SK-N-SH treated with all-trans-retinoic acid at 6 μM for 48 hours (cell line): ENCODE measurements around the gene IL17RA.

Experiments used
- ARNTL ChIP-seq: fragments of 450-650 bp; formaldehyde crosslinking; IDR thresholded peaks from 2 replicates; pipeline ENCODE4 v1.5.0; 2020; ENCODE audit warnings: low read depth, mild to moderate bottlenecking, moderate library complexity, borderline replicate concordance
- BACH2 ChIP-seq: fragments of 250-450 bp; sonication (Bioruptor Pico); IDR thresholded peaks from 2 replicates; pipeline ENCODE4 v1.9.0; 2021; ENCODE audit warnings: mild to moderate bottlenecking, borderline replicate concordance
- CSDC2 ChIP-seq: fragments of 250-450 bp; sonication (Bioruptor Pico); IDR thresholded peaks from 2 replicates; pipeline ENCODE4 v1.5.0; 2020; ENCODE audit warnings: mild to moderate bottlenecking, moderate library complexity
- CSRNP3 ChIP-seq: fragments of 250-450 bp; sonication (Bioruptor Pico); IDR thresholded peaks from 2 replicates; pipeline ENCODE4 v1.5.1; 2021; ENCODE audit warnings: mild to moderate bottlenecking, moderate library complexity
- OSR1 ChIP-seq: fragments of 250-450 bp; sonication (Bioruptor Pico); IDR thresholded peaks from 2 replicates; pipeline ENCODE4 v1.8.0; 2022; ENCODE audit warnings: moderate library complexity, mild to moderate bottlenecking, inconsistent platforms
- POU6F1 ChIP-seq: fragments of 250-450 bp; sonication (Bioruptor Pico); IDR thresholded peaks from 2 replicates; pipeline ENCODE4 v1.8.0; 2021; ENCODE audit warnings: low read depth, mild to moderate bottlenecking, moderate library complexity, borderline replicate concordance
- PPARA ChIP-seq: fragments of 250-450 bp; sonication (Bioruptor Pico); IDR thresholded peaks from 2 replicates; pipeline ENCODE4 v1.5.0; 2020; ENCODE audit warnings: mild to moderate bottlenecking, borderline replicate concordance
- RARB ChIP-seq: fragments of 250-450 bp; sonication (Bioruptor Pico); IDR thresholded peaks from 2 replicates; pipeline ENCODE4 v1.8.0; 2021; ENCODE audit warnings: mild to moderate bottlenecking, moderate library complexity
- SNAI2 ChIP-seq: fragments of 250-450 bp; sonication (Bioruptor Pico); IDR thresholded peaks from 2 replicates; pipeline ENCODE4 v1.5.0; 2020; ENCODE audit warnings: mild to moderate bottlenecking, moderate library complexity
- TOX ChIP-seq: fragments of 250-450 bp; sonication (Bioruptor Pico); IDR thresholded peaks from 2 replicates; pipeline ENCODE4 v1.8.0; 2021; ENCODE audit warnings: mild to moderate bottlenecking, moderate library complexity, borderline replicate concordance
- TSHZ2 ChIP-seq: fragments of 250-450 bp; sonication (Bioruptor Pico); IDR thresholded peaks from 2 replicates; pipeline ENCODE4 v1.5.0; 2020; ENCODE audit warnings: mild to moderate bottlenecking, moderate library complexity
- ZFP3 ChIP-seq: fragments of 250-450 bp; sonication (Bioruptor Pico); IDR thresholded peaks from 2 replicates; pipeline ENCODE4 v1.5.0; 2020; ENCODE audit warnings: mild to moderate bottlenecking, moderate library complexity
- ZNF565 ChIP-seq: fragments of 450-650 bp; formaldehyde crosslinking; conservative IDR thresholded peaks from 2 replicates; pipeline ENCODE4 v1.5.0; 2020; ENCODE audit warnings: low read depth, mild to moderate bottlenecking, moderate library complexity
- TF ChIP-seq, protein P1 (sequence below): fragments of 250-450 bp; sonication (Bioruptor Pico); IDR thresholded peaks from 2 replicates; pipeline ENCODE4 v1.8.0; 2020; ENCODE audit warnings: mild to moderate bottlenecking, moderate library complexity, borderline replicate concordance

GRCh38 chr22:17086788-17087497 is 2.1 kb downstream of the IL17RA start:
- TF ChIP-seq POU6F1 (CRISPR knock-in tag) (no peak), CSDC2 (CRISPR knock-in tag) (no peak), CSRNP3 (no peak), SNAI2 (CRISPR knock-in tag) (no peak), ZFP3 (CRISPR knock-in tag) (no peak), TOX (CRISPR knock-in tag) (no peak), RARB (CRISPR knock-in tag) (no peak), ZNF565 (no peak), BACH2 (CRISPR knock-in tag) (no peak), ARNTL (CRISPR knock-in tag) (no peak), OSR1 (CRISPR knock-in tag) (no peak), PPARA (CRISPR knock-in tag) (no peak), TSHZ2 (CRISPR knock-in tag) (no peak)
- TF ChIP-seq, protein P1, sequence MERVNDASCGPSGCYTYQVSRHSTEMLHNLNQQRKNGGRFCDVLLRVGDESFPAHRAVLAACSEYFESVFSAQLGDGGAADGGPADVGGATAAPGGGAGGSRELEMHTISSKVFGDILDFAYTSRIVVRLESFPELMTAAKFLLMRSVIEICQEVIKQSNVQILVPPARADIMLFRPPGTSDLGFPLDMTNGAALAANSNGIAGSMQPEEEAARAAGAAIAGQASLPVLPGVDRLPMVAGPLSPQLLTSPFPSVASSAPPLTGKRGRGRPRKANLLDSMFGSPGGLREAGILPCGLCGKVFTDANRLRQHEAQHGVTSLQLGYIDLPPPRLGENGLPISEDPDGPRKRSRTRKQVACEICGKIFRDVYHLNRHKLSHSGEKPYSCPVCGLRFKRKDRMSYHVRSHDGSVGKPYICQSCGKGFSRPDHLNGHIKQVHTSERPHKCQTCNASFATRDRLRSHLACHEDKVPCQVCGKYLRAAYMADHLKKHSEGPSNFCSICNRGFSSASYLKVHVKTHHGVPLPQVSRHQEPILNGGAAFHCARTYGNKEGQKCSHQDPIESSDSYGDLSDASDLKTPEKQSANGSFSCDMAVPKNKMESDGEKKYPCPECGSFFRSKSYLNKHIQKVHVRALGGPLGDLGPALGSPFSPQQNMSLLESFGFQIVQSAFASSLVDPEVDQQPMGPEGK: no peak
